GM21447 (cell line): ENCODE results near the gene BPIFB2.

ENCODE experiments used
- ATAC-seq: cut with Tn5 transposase; IDR thresholded peaks from one replicate; pipeline ENCODE4 v1.9.1; 2021; ENCODE audit not compliant: unreplicated experiment

The BPIFB2 gene

GRCh38 chr20:33005908-33006775 is 1.4 kb upstream of the BPIFB2 start:
- no peak for ATAC-seq

- ATAC-seq, result no peak
These were observed 628 bp upstream of the BPIFB2 start for GRCh38 chr20:33006776-33007375.

- no peak for ATAC-seq
These were observed 1.1 kb downstream of the BPIFB2 start for GRCh38 chr20:33008336-33009213.

GRCh38 chr20:33009214-33010132 is 2.0 kb downstream of the BPIFB2 start:
- no peak for ATAC-seq

GRCh38 chr20:33010133-33010504 is 2.6 kb downstream of the BPIFB2 start:
- no peak for ATAC-seq

GRCh38 chr20:33010674-33011449 is 3.4 kb downstream of the BPIFB2 start:
- no peak for ATAC-seq

GRCh38 chr20:33012327-33013189 is 5.1 kb downstream of the BPIFB2 start:
- no peak for ATAC-seq

- ATAC-seq, result no peak
These were observed 6.3 kb downstream of the BPIFB2 start for GRCh38 chr20:33013701-33014326.

- ATAC-seq, result no peak
These were observed 7.0 kb downstream of the BPIFB2 start for GRCh38 chr20:33014336-33015113.

- ATAC-seq, result no peak
These were observed 7.6 kb downstream of the BPIFB2 start for GRCh38 chr20:33015114-33015484.

GRCh38 chr20:33015700-33016580 is 8.4 kb downstream of the BPIFB2 start:
- ATAC-seq, result no peak

- ATAC-seq, result no peak
These were observed 9.1 kb downstream of the BPIFB2 start for GRCh38 chr20:33016581-33017109.

- no peak for ATAC-seq
These were observed 10.0 kb downstream of the BPIFB2 start for GRCh38 chr20:33017542-33017941.

- no peak for ATAC-seq
These were observed 10.8 kb downstream of the BPIFB2 start for GRCh38 chr20:33018169-33018931.

GRCh38 chr20:33019465-33020277 is 12.2 kb downstream of the BPIFB2 start:
- no peak for ATAC-seq
